ENCODE results near the gene LRRD1. TPM values are rescaled to one million over a fixed set of nuclear protein-coding genes. Genes with fewer than 3 reads are reported as not detected.

Gene LRRD1
- total RNA-seq, 1 experiment from 2014 or later, result not detected

- no peak overlapping the region for H4K91ac ChIP-seq (ENCODE audit: insufficient read length, low read depth, low read length)
- H3K79me1 ChIP-seq (ENCODE audit: insufficient read depth, low read depth, low read length, poor library complexity, severe bottlenecking), result no peaks in the 10 kb centered on the region
- no peak overlapping the region for H3K4me2 ChIP-seq (ENCODE audit: insufficient read depth, insufficient read length, low read length)
- WGBS (ENCODE audit: extremely low coverage, insufficient read length, low lambda C conversion rate), result no CpG with 5 or more reads among the region's 3 CpGs
- no peak overlapping the region for H3K4me3 Mint-ChIP-seq
- H3K23me2 ChIP-seq (ENCODE audit: insufficient read length, low read depth, low read length, poor library complexity, severe bottlenecking), result no peaks in the 10 kb centered on the region
- no peaks in the 10 kb centered on the region for H4K20me1 ChIP-seq (ENCODE audit: control insufficient read depth, insufficient read depth, insufficient read length)
- H3K79me2 ChIP-seq (ENCODE audit: insufficient read depth, low read length), result peaks cover 18% of the 10 kb centered on the region; the same call in 1 of the 2 replicates
- H3K23ac ChIP-seq (ENCODE audit: insufficient read length, low read depth, low read length), result no peak overlapping the region
- no peak overlapping the region for H3K27ac Mint-ChIP-seq
- H3K4me1 ChIP-seq (ENCODE audit: insufficient read depth, low read length), result no peaks in the 10 kb centered on the region
- no peak overlapping the region for H3K27ac ChIP-seq (ENCODE audit: insufficient read length, low read depth, low read length)
- no peak overlapping the region for H4K8ac ChIP-seq (replicated peaks; ENCODE audit: insufficient read length, low read depth, low read length)
- H3K18ac ChIP-seq (ENCODE audit: insufficient read length, low read depth, low read length), result no peak overlapping the region
- peaks cover 22 to 59% (median 45%) of the 10 kb centered on the region in 3 experiments; a peak in 6 of 7 replicates for H3K36me3 Mint-ChIP-seq (ENCODE audit: insufficient read depth in 1 of 3, low read depth in 3 of 3)
- H3K9ac ChIP-seq (ENCODE audit: extremely low read depth, insufficient read length, low read length), result no peak overlapping the region
- H3K27me3 ChIP-seq (ENCODE audit: insufficient read depth, low read length), result no peaks in the 10 kb centered on the region
- H4K5ac ChIP-seq (ENCODE audit: insufficient read length, low read depth, low read length), result no peak overlapping the region
- no peak overlapping the region for H2BK12ac ChIP-seq (ENCODE audit: insufficient read length, low read depth, low read length)
- H3K27me3 Mint-ChIP-seq (ENCODE audit: low read depth), result no peaks in the 10 kb centered on the region
- H3K9me3 ChIP-seq (ENCODE audit: control insufficient read depth, low read depth, low read length), result no peaks in the 10 kb centered on the region
- no peaks in the 10 kb centered on the region for H3K4me1 Mint-ChIP-seq
- H3K56ac ChIP-seq (ENCODE audit: insufficient read length, low read depth, low read length), result no peak overlapping the region
- no peak for DNase-seq
- no peak overlapping the region for H2BK120ac ChIP-seq (ENCODE audit: low read depth, low read length, poor library complexity, severe bottlenecking)
- no peak overlapping the region for H2BK15ac ChIP-seq (ENCODE audit: low read depth, low read length)
- TF ChIP-seq, protein P1, sequence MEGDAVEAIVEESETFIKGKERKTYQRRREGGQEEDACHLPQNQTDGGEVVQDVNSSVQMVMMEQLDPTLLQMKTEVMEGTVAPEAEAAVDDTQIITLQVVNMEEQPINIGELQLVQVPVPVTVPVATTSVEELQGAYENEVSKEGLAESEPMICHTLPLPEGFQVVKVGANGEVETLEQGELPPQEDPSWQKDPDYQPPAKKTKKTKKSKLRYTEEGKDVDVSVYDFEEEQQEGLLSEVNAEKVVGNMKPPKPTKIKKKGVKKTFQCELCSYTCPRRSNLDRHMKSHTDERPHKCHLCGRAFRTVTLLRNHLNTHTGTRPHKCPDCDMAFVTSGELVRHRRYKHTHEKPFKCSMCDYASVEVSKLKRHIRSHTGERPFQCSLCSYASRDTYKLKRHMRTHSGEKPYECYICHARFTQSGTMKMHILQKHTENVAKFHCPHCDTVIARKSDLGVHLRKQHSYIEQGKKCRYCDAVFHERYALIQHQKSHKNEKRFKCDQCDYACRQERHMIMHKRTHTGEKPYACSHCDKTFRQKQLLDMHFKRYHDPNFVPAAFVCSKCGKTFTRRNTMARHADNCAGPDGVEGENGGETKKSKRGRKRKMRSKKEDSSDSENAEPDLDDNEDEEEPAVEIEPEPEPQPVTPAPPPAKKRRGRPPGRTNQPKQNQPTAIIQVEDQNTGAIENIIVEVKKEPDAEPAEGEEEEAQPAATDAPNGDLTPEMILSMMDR (conservative IDR thresholded peaks at IDR 0.05), result no peak
- H3K14ac ChIP-seq (ENCODE audit: insufficient read depth, low read length), result no peak overlapping the region
- H2BK5ac ChIP-seq (ENCODE audit: insufficient read length, low read length), result no peak overlapping the region
- H3K9me3 Mint-ChIP-seq, result no peaks in the 10 kb centered on the region
- H2AK5ac ChIP-seq (ENCODE audit: insufficient read length, low read length), result no peak overlapping the region
- H2BK20ac ChIP-seq (ENCODE audit: low read depth, low read length, poor library complexity, severe bottlenecking), result no peak overlapping the region
- no peak overlapping the region for H2AFZ ChIP-seq (ENCODE audit: low read length)
- H3K4ac ChIP-seq (ENCODE audit: low read depth, low read length), result no peak overlapping the region
- H3T11ph ChIP-seq (ENCODE audit: low read length), result no peak overlapping the region
These were observed 62.0 kb downstream of the LRRD1 start for GRCh38 chr7:92116949-92117348.

Data from H9 (cell line).